HG03439 (cell line): ENCODE data around the gene MRGPRX2.

Experiments used
- ATAC-seq: cut with Tn5 transposase; IDR thresholded peaks from one replicate; pipeline ENCODE4 v1.9.1; 2021; ENCODE audit warnings: mild to moderate bottlenecking, moderate library complexity; ENCODE audit not compliant: unreplicated experiment

MRGPRX2 gene

DNA sequence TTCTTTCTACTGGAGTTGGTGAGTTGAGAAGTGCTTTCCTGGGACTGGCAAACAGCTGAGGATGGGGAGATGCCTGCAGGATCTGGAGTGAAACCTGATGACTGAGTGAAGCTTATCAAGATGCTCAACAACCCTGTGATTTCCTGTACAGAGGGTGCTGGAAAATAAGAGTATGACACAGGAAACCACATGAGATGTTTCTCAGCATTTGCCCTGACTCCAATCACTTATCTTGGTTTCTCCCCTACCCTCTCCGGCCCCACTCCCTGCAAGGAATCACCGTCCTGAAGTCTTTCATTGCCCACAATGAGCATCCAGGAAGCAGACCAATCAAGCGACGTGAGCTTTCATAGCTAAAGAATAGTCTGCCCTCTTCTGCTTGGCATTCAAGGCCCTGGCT is at the start of gene MRGPRX2:
MRGPRX2 (minus strand) TSS at position 89 of the 400 bp plus-strand sequence. CDS start 4,315 bp downstream, outside the sequence.
- no peak for ATAC-seq

DNA sequence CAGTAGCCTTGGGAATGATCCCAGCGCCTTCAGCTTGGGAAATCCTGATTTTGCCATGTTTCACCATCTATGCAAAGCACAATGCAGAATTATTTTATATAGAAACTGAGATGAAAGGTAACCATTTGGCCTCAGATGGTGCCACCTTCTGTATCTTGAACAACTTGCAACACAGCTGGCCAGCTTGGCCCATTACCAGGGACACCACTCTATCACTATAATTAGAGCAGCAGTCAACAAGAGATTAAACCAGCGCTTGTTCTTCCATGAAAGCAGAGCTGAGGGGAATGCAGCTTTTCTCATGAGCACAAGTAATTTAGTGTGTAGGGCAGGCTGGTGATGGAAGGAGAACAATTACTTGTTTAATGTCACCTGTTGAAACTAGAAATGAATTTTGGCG is 49.8 kb upstream of the MRGPRX2 start:
- no peak for ATAC-seq

DNA sequence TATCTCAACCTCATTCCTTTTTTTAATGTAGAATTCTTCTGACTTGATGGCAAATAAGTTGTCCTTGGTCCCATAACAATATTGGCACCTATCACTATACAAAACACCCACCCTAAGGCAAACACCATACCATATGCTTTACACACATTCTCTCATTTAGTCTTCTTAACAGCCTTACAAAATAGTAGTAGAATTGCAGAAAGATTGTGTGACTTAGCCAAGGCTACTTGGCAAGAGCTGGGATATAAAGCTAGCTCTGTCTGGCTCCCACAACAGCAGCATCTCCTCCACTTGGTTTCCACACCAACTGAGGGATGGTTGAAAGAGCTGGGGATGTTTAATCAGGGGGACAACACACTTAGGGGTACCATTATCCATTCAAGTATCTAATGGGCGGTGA is 46.6 kb upstream of the MRGPRX2 start:
- no peak for ATAC-seq

DNA sequence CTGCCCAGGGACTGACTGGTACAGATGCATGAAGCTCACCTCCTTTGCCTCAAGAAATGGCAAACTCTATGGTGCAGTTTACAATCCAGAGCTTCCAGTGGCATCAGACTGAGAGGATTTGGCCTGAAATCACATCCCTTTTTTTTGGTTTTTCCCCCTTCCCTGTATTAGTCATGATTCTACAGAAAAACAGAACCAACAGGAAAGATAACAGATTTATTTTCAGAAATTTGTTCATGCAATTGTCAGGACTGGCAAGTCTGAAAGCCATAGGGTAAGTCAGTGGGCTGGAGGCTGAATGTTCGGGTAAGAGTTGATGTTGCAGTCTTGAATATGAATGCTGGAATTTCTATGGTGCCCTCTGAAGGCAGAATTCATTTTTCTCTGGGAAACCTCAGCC is 44.5 kb upstream of the MRGPRX2 start:
- no peak for ATAC-seq

DNA sequence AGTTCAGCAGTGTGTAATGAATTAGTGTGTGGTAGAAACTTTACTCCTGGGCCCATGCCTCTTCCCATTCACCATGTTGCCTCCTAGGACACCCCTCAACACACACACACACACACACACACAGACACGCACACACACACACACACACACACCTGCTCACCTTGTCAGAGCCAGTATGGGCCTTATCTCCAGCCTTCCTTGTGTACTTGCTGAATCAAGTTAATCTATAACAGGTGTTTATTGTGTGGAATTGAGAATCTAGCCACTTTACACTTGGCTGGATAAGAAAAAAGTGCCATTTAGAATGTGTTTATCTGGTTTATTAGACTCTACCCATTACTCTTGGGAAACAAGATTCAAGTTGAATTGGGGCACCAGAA is 42.0 kb upstream of the MRGPRX2 start:
- no peak for ATAC-seq

DNA sequence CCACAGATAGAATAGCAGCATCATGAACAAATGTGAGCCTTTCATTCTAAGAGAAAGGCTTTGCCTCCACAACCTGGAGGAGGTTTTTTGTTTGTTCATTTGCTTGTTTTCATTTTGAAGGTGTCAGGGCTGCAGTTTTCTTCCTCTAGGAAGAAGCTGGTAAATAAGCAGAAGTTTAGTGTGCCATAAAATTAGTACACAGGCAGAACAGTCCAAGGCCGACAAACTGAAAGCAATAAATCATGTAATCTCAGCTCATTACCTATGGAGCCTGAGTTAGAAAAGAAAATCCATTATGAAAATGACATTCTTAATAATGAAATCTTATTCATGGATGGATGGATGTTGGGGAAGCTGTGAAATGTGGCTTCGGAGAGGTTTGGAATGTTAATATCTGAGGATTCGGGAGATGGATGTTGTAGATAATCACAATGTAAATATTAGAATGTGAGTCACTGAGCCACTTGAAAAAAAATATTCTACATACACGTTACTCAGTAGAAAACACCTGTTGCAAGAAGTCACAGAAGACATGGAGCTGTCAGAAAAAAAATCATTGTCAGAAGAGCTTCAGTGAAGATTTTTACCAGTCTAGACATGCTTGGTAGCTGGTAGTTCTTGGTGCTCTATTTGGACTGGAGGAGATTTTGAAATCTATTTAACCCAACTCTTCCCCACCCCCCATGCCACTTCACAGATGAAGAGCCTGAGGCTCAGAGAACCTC is 41.4 kb upstream of the MRGPRX2 start:
- no peak for ATAC-seq

DNA sequence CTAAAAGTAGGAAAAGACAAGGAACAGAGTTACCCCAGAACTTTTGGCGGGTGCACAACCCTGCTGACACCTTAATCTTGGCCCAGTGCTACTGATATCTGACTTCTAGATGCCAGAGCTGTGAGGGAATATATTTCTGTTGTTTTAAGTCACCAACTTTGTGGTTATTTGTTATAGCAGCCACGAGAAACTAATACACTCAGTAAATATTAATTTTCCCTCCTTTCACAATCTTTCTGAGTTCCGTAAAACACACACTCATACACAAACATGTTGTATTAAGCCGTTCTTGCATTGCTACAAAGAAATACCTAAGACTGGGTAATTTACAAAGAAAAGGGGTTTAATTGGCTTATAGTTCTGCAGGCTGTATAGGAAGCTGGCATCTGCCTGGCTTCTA is 40.4 kb upstream of the MRGPRX2 start:
- ATAC-seq = no peak

DNA sequence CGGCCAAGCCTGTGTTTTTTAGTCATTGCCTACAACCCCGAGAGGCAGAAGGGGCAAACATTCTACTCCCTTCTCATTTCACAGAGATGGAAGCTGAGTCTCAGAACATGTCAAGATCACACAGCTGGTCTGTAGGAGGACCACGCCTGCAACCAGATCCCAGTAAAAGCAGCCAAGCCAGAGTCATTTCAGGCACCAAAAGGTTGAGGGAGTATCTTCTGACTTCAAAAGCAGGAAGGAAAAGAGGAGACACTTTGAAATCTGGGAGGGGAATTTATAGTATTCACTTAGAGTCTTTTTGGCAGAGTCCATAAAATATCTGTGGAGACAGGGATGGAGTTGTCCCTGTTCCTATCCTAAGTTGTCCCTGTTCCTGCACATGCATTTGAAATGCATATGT is 38.6 kb upstream of the MRGPRX2 start:
- ATAC-seq = no peak

DNA sequence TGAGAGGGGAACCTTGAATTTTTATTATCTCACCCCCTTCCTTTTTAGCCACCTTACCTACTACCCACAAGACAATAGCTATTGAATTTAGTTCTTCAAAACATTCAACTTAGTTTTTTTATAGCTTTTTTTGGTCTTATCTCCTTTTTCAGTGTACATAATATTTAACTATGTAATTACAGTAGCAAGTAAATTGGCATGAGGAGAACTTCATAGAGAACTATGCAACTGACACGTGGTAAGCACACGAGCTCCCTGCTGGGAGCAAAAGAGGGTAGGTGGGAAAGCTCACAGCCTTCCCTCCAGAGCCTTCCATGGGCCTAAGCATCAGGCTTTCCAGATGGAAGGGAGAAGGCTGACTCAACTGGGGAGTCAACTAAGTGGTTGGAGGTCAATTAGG is 34.3 kb upstream of the MRGPRX2 start:
- no peak for ATAC-seq

DNA sequence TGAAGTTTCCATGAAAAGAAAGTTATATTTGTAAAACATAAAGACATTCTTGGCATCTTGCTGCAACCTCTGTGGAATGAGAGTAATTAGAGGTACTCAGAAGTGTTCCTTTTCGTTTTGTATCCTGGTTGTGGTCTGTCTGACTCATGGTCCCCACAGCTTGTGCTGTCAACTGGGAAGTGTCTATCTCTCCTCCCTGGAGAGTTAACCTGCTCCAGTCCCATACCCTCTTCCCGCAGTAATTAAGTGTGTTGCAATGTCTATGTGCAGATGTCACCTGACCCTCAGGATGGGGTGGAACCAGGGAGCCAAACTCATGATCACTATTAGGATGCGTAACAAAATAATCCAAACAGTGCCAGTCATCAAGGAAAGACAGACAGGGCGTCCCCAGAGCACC is 33.5 kb upstream of the MRGPRX2 start:
- ATAC-seq = no peak

DNA sequence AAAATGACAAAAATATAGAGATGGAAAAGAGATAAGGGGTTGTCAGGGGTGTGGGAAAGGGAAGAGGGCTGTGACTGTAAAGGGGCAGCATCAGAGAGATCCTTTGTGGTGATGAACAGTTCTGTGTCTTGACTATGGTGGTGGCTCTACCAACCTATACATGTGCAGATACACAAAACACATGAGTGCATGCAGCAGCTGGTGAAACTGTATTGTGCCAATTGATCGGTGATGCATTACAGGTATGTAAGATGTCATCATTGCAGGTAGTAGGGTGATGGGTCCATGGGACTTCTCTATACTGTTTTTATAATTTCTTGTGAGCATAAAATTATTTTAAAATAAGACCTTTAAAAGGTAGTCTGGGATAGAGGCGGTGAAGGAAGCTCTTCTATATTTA is 32.3 kb upstream of the MRGPRX2 start:
- no peak for ATAC-seq

DNA sequence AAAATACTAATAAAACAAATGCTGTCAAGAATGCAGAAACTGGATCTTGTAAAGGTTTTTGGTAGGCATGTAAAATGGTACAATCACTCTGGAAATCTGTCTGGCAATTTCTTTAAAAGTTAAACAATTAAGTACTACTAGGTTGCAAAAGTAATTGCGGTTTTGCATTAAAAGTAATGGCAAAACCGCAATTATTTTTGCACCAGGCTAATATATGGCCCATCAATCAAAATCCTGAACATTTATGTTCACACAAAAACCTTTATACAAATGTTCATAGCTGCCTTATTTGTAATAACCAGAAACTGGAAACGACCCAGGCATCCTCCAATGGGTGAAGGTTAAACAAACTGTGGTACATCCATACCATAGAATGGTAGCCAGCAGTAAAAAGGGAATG is 31.8 kb upstream of the MRGPRX2 start:
- no peak for ATAC-seq

DNA sequence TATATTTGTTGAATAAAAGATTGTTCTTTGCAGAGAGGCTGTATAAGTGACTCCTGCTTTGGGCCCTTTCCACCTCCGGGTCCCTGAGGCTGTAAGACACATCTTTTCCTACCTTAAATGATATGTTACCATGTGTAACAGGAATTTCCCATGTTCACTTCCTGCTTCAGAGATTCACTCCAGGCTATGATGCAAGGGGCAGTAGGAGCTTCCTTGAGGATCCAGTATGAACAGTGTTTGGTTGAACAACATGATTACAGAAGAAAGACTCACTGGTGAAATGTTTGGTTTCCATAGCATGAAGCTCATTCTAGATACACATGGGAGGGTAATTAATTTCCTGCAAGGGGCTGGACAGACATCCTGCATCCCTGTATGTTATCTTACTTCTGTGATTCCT is 30.8 kb upstream of the MRGPRX2 start:
- no peak for ATAC-seq

DNA sequence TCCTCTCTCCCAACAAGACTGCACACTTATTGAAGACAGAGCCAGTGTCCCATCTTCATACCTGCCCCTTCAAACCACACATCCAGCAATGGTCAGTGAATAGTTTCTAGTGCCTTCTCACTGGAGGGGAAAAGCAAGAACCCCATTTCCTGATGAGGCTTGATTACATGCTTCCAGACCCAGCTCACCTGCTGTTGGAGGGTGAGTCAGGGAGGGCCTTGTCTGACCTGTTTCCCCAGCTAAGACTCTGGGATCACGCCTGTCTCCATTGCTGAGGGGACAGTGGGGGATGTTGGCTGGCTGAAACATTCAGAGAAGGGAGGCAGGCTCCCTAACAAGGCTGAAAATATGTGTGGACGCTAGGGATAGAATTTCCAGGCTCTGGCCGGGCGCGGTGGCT is 28.9 kb upstream of the MRGPRX2 start:
- ATAC-seq = no peak

DNA sequence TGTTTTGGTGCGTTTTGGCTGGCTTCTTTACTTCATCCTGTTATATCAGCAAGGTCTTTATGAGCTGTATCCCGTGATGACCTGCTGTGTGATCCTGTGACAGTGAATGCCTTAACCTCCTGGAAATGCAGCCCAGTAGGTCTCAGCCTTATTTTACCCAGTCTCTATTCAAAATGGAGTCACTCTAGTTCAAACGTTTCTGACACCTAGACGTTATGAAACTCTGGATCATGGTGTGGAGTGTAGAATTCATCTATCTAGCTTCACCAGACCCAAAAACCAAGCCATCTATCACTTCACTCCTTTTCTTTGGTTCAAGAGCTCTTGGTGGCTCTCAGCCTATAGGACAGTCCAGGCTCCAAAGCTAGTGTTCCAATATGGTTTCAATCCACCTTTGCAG is 28.3 kb upstream of the MRGPRX2 start:
- ATAC-seq = no peak

DNA sequence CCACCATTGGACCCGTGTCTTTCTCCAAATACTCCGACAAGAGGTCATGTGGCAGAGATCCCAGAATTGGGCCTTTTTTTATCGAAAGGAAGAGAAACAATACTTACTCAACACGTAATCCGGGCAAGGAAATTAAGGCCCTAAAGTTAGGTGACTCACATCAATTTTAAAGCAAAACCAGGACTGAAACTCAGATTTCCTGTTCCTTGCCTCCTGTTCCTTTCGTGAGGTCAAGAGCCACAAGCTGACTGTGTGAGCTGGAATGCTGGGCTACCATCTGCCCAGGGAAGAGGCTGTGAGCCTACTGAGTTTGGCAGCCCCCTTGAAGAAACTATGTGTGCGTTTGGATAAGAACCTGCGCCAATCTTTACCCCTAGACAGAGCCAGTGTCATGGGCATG is 27.1 kb upstream of the MRGPRX2 start:
- ATAC-seq = no peak

DNA sequence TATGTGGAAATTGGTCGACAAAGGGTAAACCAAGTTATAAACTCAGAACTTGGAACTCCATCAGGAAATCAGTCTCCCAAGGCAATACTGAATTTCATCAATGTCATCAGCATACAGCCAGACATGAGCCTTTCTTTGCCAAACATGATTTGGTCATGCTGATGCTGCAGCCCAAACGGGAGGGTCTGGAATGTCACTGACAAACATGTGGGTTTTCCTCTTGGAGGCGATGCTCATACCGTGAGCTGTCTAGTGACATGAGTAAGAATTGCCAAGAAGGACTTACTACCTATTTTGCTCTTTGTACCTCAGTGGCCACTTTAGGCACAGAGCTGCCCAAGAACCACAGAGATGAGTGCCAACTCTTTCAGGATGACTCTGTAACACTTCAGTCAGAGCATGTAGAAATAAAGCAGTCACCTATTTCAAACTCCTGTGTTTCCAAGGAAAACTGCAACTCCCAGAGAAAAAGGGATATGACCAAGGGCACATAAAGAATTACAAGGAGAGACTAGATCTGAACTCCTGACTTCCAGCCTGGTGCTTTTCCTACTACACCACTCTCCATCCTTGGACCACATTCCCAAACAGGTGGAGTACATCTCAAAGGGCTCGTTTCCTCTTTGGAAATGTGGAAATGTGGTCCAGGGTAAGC is 24.3 kb upstream of the MRGPRX2 start:
- no peak for ATAC-seq

DNA sequence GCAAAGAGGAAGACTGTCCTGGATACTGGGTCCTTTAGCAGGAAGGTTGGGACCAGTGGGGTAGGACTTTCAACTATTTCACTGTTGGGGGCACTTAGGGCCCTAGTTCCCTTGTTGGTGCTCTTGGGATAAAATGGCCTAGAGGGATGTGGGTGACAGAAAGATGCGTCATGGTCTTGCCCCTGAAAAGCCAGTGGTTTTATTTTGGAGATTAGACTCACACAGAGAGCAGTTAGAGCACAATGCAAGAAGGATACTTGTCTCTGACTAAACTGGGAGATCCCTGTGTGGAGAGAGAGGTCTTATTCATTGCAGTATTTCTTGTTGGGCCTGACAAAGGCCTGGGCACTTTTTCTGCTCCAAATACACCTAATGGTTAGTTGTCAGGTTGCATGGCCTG is 22.6 kb upstream of the MRGPRX2 start:
- no peak for ATAC-seq

DNA sequence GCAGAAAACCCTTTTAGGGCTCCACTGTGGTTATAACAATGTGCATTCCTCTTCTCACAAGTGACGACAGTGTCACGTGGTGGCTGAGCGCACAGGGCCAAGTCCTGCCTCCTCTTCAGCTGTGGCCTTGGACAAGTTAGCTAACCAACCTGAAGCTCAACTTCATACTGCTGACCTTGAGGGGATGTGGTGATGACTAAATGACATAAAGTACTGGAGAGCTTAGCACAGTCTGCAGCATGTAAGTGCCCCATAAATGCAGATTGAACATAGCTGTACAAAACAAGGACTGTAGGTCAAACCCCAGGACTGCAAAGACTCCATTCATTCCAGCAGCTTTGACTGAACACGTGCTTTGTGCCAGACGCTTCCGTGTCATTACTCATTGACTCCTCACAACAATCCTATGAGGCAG is 20.1 kb upstream of the MRGPRX2 start:
- no peak for ATAC-seq

DNA sequence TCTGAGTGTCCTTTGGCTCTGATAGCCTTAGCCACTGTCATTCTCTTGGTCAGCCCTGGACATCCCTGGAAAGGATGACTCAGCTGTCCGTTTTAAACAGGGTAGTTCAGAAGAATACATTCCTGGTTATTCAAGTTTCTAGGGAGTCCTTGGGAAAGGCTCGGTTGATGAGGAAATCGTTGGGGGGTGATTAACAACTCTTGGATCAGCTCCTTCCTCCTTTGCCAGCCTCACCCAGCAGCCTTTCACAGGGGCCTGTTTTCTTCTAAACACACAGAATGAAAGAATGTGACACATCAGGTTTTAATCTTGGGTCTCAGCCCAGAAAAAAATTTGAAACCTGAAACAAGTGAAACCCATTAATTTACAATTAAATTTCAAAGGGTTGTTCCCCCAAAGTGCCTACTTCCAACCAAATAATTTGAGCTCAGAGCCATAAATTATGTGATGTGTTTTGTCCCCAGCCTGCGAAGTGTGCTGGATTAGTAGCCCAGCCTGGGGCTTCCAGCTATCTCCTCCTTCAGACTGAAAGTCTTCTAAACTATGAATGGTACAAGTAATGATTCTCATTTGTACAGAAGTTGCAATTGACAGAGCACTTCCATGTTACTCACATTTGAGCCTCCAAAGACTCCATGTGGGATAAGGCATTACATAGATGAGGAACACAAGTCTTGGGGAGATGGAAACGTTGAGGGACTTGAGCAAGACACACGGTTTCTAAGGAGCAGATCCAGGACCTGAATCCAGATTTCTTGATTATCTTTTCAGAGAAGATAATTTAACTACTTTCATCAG is 19.3 kb upstream of the MRGPRX2 start:
- no peak for ATAC-seq

DNA sequence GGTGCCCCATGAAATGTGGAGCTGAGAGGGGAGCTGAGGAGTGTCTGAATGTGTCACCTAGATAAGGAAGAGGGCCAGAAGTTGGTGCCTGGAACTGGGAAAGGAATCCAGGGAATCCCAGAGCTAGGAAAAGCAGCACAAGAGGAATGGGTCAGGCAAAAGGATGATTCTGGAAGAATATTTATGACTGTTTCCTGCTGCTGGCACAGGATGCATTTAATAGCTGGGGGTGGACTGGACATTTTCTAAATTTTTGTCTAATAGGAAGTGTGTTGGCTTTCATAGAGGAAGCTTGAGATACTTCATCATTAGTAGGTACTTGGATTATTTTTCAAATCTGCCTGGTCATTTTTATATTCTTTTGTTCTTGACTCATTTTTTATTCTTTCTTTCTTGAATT is 17.4 kb upstream of the MRGPRX2 start:
- no peak for ATAC-seq
